Measurements from ENCODE around the gene L1TD1.
"Not testable (repeated sequence)": the region's sequence is repeated elsewhere in the genome, so short reads cannot be mapped to it uniquely, and the experiment has no call there.

Gene L1TD1

GRCh38 chr1:62208087-62208486, 13.4 kb downstream of the L1TD1 start:
- no peak for DNase-seq

- no peak for DNase-seq
These were observed 14.3 kb downstream of the L1TD1 start for GRCh38 chr1:62208970-62209369.

GRCh38 chr1:62209931-62210595, 15.4 kb downstream of the L1TD1 start:
- DNase-seq: no peak

- DNase-seq: no peak
These were observed 16.3 kb downstream of the L1TD1 start for GRCh38 chr1:62210960-62211359.

DNA sequence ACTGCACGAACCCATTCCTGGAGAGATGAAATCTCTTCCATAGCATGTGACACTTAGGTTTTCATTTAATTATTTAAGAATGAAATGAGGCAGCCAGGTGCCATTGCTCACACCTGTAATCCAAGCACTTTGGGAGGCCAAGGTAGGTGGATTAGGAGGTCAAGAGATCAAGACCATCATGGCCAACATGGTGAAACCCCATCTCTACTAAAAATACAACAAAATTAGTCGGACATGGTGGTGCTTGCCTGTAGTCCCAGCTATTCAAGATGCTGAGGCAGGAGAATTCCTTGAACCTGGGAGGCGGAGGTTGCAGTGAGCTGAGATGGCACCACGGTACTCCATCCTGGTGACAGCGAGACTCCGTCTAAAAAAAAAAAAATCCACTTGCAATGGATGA, 17.8 kb downstream of the L1TD1 start:
- DNase-seq: no peak

DNA sequence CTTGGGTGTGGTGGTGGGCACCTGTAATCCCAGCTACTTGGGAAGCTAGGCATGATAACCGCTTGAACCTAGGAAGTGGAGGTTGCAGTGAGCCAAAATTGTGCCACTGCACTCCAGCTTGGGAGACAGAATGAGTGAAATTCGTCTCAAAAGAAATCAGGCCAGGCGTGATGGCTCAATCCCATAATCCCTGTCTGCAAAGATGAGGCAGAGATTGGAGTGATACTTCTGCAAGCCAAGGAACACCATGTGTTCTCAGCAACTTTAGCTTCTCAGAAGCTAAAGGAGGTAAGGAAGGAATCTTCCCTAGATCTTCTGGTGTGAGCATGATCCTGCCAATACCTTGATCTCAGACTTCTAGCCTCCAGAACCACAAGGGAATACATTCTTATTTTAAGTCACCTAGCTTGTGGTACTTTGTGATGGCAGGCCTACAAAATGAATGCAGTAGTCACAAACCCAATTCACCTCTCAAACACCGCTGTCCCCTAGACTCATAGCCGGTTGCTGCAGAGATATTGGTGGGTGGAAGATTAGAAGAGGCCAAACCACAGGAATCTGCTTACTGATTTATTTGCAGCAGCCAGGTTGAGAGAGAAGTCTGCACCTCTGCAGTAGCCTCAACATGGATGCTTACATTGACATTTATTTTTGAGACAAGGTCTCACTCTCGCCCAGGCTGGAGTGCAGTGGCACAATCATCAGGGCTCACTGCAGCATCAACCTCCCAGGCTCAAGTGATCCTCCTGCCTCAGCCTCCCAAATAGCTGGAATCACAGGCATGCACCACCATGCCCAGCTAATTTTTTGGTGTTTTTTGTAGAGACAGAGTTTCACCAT, 18.6 kb downstream of the L1TD1 start:
- DNase-seq: no peak

- DNase-seq: no peak
These were observed 24.0 kb downstream of the L1TD1 start for GRCh38 chr1:62218604-62219003.

GRCh38 chr1:62220456-62220855, 25.8 kb downstream of the L1TD1 start:
- DNase-seq: not testable (repeated sequence)

DNA sequence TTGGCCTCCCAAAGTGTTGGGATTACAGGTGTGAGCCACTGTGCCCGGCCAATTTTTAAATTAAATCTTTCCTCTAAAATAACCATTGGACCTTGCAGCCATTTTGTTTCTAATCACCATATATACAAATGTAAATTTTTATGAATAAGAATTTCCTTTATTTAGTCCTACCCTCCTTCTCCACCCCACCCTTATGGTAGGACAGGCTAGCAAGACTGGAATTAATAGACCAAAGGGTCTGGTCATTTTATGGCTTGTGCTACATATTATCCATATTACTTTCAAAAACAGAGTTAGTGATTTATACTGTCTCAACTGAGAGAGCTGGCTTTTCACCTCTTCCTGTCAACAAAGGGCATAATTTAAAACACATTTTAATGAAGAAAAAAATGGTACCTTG, 26.5 kb downstream of the L1TD1 start:
- no peak for DNase-seq

DNA sequence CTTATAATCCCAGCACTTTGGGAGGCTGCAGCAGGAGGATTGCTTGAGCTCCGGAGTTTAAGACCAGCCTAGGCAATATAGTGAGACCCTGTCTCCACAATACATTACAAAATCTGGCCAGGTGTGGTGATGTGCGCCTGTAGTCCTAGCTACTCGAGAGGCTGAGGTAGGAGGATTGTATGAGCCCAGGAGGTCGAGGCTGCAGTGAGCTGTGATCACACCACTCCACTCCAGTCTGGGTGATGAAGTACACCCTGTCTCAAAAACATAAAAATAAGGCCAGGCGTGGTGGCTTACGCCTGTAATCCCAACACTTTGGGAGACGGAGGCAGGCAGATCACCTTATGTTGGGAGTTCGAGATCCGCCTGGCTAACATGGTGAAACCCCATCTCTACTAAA, 27.7 kb downstream of the L1TD1 start:
- no peak for DNase-seq

GRCh38 chr1:62224182-62224581, 29.5 kb downstream of the L1TD1 start:
- no peak for DNase-seq

DNA sequence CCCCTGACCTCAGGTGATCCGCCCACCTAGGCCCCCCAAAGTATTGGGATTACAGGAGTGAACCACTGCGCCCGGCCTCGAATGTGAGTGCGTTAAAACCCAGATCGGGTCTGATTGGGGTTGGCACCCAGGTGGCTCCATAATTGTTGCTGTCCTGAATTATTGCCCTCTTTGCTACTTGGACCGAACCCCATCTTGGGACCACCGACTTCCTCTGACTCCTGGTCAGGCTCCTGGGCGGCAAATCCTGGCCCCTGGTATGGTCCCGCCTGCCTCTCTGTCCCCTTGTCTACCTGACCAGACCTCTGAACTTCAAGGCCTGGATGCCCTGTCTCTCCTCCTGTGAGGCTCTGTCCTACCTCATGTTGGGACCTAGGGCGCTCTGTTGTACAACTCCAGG, 32.8 kb downstream of the L1TD1 start:
- DNase-seq: no peak

GRCh38 chr1:62228136-62228882, 33.7 kb downstream of the L1TD1 start:
- DNase-seq: no peak

DNA sequence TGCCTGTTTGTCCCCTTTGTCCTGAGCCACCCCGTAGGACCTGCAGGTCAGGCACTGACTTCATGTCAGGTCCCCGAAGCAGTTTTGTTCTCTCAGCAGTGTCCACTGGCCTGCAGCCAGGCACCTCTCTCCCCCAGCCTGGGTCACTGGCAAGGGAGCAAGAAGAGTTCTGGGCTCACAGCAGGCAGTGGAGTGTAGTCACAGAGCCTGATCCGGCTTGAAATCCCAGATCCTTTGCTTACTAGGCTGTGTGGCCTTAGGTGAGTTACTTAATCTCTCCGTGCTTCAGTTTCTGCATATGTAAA, 34.2 kb downstream of the L1TD1 start:
- DNase-seq: no peak

DNA sequence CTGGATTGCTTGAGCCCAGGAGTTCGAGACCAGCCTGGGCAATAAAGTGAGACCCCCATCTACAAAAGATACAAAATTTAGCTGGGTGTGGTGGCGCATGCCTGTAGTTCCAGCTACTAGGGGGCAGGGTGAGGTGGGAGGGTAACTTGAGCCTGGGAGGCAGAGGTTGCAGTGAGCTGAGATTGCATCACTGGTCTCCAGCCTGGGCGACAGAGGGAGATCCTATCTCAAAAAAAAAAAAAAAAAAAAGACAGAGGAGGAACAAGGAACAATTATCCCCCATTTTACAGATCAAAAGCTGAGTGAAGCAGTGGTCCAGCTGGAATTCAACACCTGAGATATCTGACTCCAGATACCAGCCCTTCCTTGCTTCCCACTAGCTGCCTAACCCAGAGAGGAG, 34.8 kb downstream of the L1TD1 start:
- no peak for DNase-seq

DNA sequence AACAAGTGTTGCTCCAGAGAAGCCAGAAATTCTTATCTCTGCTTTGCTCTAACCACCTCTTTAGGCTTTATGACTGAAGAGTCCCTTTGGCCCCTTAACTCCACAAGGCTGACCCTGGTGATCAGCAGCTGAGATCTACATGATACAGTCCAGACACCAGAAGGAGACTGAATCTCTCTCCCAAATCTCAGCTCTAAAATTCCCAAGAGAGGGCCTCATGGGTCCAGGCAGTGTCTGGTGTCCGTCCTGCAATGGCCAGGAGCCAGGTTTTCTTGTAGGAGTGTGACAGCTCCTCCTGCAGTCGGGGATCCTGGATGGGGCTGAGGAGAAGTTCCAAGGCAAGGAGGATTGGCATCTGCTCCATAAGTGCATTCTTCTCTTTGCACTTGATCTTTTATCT, 35.3 kb downstream of the L1TD1 start:
- DNase-seq: no peak

DNA sequence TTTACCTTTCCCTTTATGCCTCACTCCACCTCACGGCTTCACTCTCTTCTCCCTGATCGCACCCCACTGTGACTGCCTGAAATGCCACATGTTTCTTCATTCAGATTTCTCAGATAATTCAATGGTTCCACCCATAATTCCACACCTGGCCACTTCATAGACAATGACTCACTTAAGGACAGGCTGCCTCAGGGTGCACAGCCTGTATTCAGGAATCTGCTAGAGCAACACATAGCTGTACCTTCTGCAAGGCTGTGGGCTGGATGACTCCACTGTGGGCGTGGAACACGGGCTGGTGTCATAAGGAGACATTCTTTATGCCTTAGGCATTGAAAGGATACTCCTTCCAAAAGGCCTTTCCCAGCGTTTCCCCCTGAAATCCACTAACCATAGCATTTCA, 36.1 kb downstream of the L1TD1 start:
- DNase-seq: no peak

- no peak for DNase-seq
These were observed 38.2 kb downstream of the L1TD1 start for GRCh38 chr1:62232871-62233278.

- no peak for DNase-seq
These were observed 39.3 kb downstream of the L1TD1 start for GRCh38 chr1:62233926-62234450.

GRCh38 chr1:62234688-62235087, 40.0 kb downstream of the L1TD1 start:
- DNase-seq: no peak

DNA sequence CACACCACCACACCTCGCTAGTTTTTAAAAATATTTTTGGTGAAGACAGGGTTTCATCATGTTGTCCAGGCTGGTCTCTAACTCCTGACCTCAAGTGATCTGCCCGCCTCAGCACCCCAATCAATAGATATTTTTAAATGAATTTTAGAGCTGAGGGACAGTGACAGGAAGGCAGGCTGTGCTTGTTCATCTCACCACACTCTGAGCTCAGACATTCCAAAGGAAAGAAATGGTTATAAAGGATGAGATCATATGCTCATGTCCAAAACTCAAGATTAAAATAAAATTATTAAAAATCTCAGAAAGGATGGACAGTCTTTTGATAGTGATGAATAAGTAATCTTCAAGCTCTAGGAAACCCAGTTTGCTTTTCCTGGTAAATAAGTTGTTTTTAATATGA, 40.9 kb downstream of the L1TD1 start:
- no peak for DNase-seq

- no peak for DNase-seq
These were observed 42.7 kb downstream of the L1TD1 start for GRCh38 chr1:62237361-62237760.

- no peak for DNase-seq
These were observed 43.3 kb downstream of the L1TD1 start for GRCh38 chr1:62237950-62238374.

DNA sequence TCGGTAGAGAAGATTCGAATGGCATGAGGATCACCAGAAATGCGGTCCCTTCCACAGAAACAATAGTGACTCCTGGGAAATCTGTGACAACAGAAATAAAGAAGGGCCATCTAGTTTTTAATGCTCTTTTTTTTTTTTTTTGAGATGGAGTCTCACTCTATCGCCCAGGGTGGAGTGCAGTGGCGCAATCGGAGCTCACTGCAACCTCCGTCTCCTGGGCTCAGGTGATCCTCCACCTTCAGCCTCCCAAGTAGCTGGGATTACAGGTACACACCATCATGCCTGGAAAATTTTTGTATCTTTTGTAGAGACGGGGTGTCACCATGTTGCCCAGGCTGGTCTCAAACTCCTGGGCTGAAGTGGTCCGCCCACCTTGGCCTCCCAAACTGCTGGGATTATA, 43.9 kb downstream of the L1TD1 start:
- no peak for DNase-seq
